Upper lobe of right lung (tissue), 1 donor: Measurements from ENCODE around the gene JADE1. TPM values are rescaled to one million over a fixed set of nuclear protein-coding genes. Genes with fewer than 3 reads are reported as not detected.

Experiments used
- ATAC-seq: fragments of 200-7000 bp; cut with Tn5 transposase; one replicate; pipeline ENCODE4 v1.9.1; 2020; ENCODE audit warnings: mild to moderate bottlenecking, moderate library complexity
- DNase-seq: peaks from one replicate; pipeline ENCODE4 v3.0.0-alpha.2; 2020
- H3K27ac ChIP-seq: fragments of 200-600 bp; one replicate; pipeline ENCODE4 v1.8.0; 2022
- H3K27me3 ChIP-seq: fragments of 200-600 bp; one replicate; pipeline ENCODE4 v1.8.0; 2022; ENCODE audit warnings: mild to moderate bottlenecking
- H3K36me3 ChIP-seq: fragments of 200-600 bp; one replicate; pipeline ENCODE4 v1.8.0; 2022
- H3K4me1 ChIP-seq: fragments of 200-600 bp; one replicate; pipeline ENCODE4 v1.8.0; 2022
- H3K4me3 ChIP-seq: fragments of 200-600 bp; one replicate; pipeline ENCODE4 v1.8.0; 2022; ENCODE audit warnings: mild to moderate bottlenecking
- H3K9me3 ChIP-seq: fragments of 200-600 bp; one replicate; pipeline ENCODE4 v1.8.0; 2022
- intact Hi-C: fragments of 100-400 bp; cut with DNase I; formaldehyde crosslinking; loops from one replicate; pipeline ENCODE4 v1.11.0; 2022
- total RNA-seq: library from RNA; stranded (reverse); fragmentation: NEBNext Ultra II Directional; extraction: Animal tissue kit (Norgen Biotek cat#: 25700); gene quantifications from one replicate; pipeline ENCODE4 v1.2.1, GENCODE V29; 2021
- TF ChIP-seq, protein P1 (sequence below): fragments of 200-600 bp; IDR thresholded peaks from one replicate; pipeline ENCODE4 v1.8.0; 2022; ENCODE audit warnings: antibody characterized with exemption
- donor health status: DM: no; HTN: yes; CAD: no; lungs with severe emphysema.

JADE1 gene
- total RNA-seq, 1 donor from 2014 or later: 41.7 TPM

DNA sequence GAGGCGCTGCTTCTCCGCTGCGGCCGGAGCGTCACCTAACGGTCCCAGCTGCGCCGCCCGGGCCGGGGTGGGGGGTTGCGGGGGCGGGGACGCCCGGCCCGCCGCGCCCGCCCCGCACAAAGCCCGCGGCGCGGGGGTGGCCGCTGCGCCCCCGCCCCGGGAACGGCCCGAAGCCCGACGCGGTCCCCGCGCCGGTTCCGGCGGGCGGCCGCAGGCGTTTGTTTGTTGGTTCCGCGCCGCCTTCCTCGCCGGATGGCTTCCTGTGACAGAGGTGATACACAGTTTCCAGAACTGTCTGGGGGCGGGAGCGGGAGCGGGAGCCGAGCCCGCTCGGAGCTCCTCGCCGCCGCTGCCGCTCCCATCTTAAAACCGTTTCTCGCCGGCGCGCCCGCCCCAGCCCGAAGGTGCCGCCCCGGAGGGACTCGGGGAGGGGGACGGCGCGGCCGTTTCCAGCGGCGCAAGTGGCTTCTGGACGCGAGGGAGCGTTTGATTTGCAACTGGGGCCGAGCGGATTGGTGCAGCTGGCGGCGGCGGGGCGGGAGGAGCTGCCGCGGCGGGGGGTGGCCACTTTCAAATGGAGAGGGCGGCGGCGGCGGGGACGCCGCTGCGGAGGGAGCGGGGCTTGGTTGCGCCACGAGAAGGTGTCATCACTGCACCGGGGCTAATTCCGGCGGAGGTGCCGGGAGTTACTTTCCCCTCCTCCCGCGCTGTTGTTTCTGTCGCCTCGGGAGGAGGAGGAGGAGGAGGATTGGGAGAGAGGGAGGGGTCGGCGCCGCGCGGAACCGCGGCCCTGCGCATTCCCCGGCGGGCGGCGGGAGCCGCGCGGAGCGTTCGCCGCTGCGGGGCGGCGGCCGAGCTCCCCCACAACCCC lies 2.3 kb downstream of the JADE1 start:
- peak overlapping the region; percentile 85 for H3K4me3 ChIP-seq
- peak overlapping the region; percentile 94 for H3K27ac ChIP-seq
- H3K27me3 ChIP-seq: no peaks in the 10 kb centered on the region
- H3K4me1 ChIP-seq: peaks cover 14% of the 10 kb centered on the region
- H3K36me3 ChIP-seq: peaks cover 4% of the 10 kb centered on the region
- DNase-seq (peak; percentile 93), ATAC-seq (peak; percentile 77)
- H3K9me3 ChIP-seq: no peaks in the 10 kb centered on the region
- intact Hi-C loops: no loop called here
- TF ChIP-seq, protein P1, sequence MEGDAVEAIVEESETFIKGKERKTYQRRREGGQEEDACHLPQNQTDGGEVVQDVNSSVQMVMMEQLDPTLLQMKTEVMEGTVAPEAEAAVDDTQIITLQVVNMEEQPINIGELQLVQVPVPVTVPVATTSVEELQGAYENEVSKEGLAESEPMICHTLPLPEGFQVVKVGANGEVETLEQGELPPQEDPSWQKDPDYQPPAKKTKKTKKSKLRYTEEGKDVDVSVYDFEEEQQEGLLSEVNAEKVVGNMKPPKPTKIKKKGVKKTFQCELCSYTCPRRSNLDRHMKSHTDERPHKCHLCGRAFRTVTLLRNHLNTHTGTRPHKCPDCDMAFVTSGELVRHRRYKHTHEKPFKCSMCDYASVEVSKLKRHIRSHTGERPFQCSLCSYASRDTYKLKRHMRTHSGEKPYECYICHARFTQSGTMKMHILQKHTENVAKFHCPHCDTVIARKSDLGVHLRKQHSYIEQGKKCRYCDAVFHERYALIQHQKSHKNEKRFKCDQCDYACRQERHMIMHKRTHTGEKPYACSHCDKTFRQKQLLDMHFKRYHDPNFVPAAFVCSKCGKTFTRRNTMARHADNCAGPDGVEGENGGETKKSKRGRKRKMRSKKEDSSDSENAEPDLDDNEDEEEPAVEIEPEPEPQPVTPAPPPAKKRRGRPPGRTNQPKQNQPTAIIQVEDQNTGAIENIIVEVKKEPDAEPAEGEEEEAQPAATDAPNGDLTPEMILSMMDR: peak; percentile 4

DNA sequence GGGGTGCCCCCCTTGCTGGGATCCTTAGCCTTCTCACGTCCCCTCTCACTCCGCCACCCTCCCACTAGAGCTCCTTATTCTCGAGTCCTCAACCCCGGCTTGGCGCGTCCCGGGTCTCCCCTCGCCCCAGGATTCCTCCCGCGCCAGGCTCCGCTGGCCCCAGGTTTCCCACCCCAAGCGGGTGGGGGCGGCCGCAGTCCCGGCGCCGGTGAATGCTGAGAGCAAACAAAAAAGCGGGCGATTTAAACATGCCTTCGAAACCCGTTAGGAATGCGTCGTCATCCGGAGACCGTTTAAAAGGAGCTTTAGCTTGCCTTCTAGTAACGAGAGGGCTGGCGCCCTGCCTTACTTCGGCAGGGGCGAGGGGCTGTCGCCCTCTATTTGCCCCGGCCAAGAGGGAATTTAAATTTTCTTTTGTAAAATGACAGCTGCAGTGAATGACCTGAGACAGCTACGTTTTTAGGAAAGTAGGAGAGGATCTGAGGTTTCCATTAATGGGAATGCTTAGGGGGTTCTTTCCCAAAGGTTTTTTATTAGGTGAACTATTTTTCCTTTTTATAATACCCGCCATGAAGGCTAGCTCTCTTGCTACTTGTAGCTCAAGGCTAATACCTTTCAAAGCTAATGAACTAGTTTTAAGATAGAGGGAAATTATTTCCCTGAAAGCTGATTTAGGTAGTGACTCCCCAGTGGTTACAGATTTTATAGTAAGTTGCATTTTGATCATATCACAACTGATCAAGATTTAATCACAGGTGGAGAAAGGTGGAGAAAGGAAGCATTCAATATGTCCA lies 3.1 kb downstream of the JADE1 start:
- ATAC-seq (peak; percentile 0), DNase-seq (no peak)
- Histone ChIP-seq H3K9me3 (no peaks in the 10 kb centered on the region), H3K27ac (peak overlapping the region; percentile 94), H3K27me3 (no peaks in the 10 kb centered on the region), H3K36me3 (peaks cover 4% of the 10 kb centered on the region), H3K4me3 (peak overlapping the region; percentile 85), H3K4me1 (peaks cover 14% of the 10 kb centered on the region)
- intact Hi-C loops: no loop called here
- TF ChIP-seq, protein P1: no peak

DNA sequence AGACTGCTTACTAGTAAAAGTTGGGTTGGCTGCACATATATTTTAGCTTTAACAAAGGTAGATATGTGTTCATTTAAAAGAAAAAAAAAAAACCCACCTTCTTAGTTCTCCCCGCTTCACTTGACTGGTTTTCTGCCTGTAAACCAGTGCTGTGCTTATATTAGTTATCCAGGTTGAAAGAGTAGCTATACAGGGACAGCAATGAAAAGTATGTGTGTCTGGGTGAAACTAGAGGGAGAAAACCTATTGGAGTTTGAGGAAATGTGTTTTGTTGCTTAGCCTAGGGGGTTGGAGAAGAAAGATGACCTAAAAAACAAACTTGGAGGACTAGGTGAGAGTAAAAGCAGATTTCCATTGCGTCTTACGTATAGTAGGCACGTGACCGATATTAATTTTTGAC lies 4.5 kb downstream of the JADE1 start:
- no peaks in the 10 kb centered on the region for H3K27me3 ChIP-seq
- intact Hi-C loops: no loop called here
- H3K27ac ChIP-seq: no peak overlapping the region
- DNase-seq (no peak), ATAC-seq (no peak)
- TF ChIP-seq, protein P1: no peak
- peaks cover 17% of the 10 kb centered on the region for H3K4me1 ChIP-seq
- no peak overlapping the region for H3K4me3 ChIP-seq
- no peaks in the 10 kb centered on the region for H3K9me3 ChIP-seq
- peaks cover 4% of the 10 kb centered on the region for H3K36me3 ChIP-seq

DNA sequence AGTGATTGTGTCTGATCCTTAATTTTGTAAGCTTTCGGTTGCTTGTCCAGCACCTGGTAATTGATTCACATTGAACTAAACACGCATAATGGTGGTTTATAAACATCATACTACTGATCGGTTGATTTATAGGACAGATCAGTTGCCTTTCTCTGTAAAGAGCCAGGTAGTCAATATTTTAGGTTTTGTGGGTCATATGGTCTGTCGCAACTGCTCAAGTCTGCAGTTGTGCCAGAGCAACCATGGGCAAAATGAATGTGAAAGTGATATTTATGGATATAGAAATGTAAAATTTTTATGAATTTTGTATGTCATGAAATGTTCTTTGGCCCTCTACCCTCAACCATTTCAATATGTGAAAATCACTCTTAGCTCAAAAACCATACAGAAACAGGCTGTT lies 8.9 kb downstream of the JADE1 start:
- TF ChIP-seq, protein P1: no peak
- Histone ChIP-seq H3K27me3 (no peaks in the 10 kb centered on the region), H3K36me3 (peaks cover 4% of the 10 kb centered on the region), H3K9me3 (no peaks in the 10 kb centered on the region), H3K27ac (no peak overlapping the region), H3K4me1 (peaks cover 13% of the 10 kb centered on the region), H3K4me3 (no peak overlapping the region)
- ATAC-seq (no peak), DNase-seq (no peak)
- intact Hi-C loops: no loop called here

DNA sequence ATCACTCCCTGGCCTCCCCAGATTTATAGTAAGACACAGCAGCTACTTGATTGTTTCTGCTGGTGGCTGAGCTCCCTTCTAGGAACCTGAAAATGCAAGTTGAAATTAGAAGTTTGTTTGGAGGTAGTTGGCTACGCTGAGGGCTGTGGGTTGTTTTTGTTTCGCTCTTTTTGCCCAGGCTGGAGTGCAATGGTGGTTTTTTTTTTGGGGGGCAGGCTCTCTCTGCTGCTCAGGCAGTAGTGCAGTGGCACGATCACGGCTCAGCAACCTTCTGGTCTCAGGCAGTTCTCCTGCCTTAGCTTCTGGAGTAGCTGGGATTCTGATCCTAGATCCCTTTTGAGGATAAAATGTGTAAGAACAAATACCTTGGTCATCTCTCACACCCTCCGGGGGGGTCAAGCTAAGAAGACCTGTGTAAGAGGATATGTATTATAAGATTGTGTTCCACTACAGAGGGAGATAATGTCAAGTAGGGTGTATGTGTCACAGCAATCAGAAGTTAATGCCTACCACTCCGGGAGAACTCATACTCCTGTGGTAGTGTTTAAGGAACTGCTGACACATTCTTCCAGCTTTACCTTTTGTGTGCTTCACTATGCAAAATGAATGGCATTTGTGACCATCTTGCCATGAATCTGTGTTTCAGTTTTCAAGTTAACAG lies 9.7 kb downstream of the JADE1 start:
- intact Hi-C loops: no loop called here
- TF ChIP-seq, protein P1: no peak
- DNase-seq: no peak
- no peak for ATAC-seq
- H3K4me1 ChIP-seq: peaks cover 13% of the 10 kb centered on the region
- H3K36me3 ChIP-seq: peaks cover 4% of the 10 kb centered on the region
- no peak overlapping the region for H3K27ac ChIP-seq
- H3K27me3 ChIP-seq: no peaks in the 10 kb centered on the region
- H3K4me3 ChIP-seq: no peak overlapping the region
- H3K9me3 ChIP-seq: no peaks in the 10 kb centered on the region
